Lung (tissue), 12 donors: ENCODE results near the gene DVL3. TPM values are rescaled to one million over a fixed set of nuclear protein-coding genes. Genes with fewer than 3 reads are reported as not detected.

Experiments
- ATAC-seq: fragments of 200-7000 bp; cut with Tn5 transposase; one replicate; pipeline ENCODE4 v1.9.1; 2020; ENCODE audit warnings: moderate number of reproducible peaks; ENCODE audit not compliant: insufficient read depth, low FRiP score
- DNase-seq, 3 donors: peaks; one replicate each; pipeline ENCODE4 v3.0.0-alpha.2; 2013 to 2017
- H3K27ac ChIP-seq, 2 donors: one replicate each; pipeline ENCODE4 v1.5.1; 2013; ENCODE audit warnings: mild to moderate bottlenecking in 2 of 2, moderate library complexity in 2 of 2, control low read depth in 1 of 2, inconsistent platforms in 1 of 2, low read depth in 1 of 2, low read length in 1 of 2
- H3K27me3 ChIP-seq, 3 donors: one replicate each; pipeline ENCODE4 v1.5.1; 2013; ENCODE audit warnings: low read length in 2 of 3; ENCODE audit not compliant: control insufficient read depth in 3 of 3, insufficient read depth in 3 of 3
- H3K36me3 ChIP-seq, 4 donors: one replicate each; pipeline ENCODE4 v1.5.1; 2013; ENCODE audit warnings: low read length in 4 of 4, mild to moderate bottlenecking in 1 of 4, moderate library complexity in 1 of 4; ENCODE audit not compliant: control insufficient read depth in 4 of 4, insufficient read depth in 4 of 4
- H3K4me1 ChIP-seq, 5 donors: one replicate each; pipeline ENCODE4 v1.5.1; 2013; ENCODE audit warnings: low read length in 5 of 5, mild to moderate bottlenecking in 2 of 5, moderate library complexity in 1 of 5; ENCODE audit not compliant: control insufficient read depth in 5 of 5, insufficient read depth in 5 of 5
- H3K4me3 ChIP-seq: one replicate; pipeline ENCODE4 v1.5.1; 2013; ENCODE audit warnings: mild to moderate bottlenecking, control low read depth, moderate library complexity
- H3K9ac ChIP-seq, 2 donors: one replicate each; pipeline ENCODE4 v1.5.1; 2013; ENCODE audit warnings: low read length in 2 of 2, control low read depth in 1 of 2; ENCODE audit not compliant: insufficient read depth in 1 of 2
- H3K9me3 ChIP-seq, 4 donors: one replicate each; pipeline ENCODE4 v1.5.1; 2013; ENCODE audit warnings: low read length in 3 of 4, mild to moderate bottlenecking in 1 of 4, moderate library complexity in 1 of 4; ENCODE audit not compliant: control insufficient read depth in 4 of 4, insufficient read depth in 3 of 4
- WGBS, 2 donors: extraction: QIAGEN DNeasy Blood & Tissue Kit; methylation state at CpG; one replicate each; pipeline ENCODE4 v1.1.7; 2013; 5-methylcytosine and 5-hydroxymethylcytosine counted together
- polyA plus RNA-seq, 2 donors: library from polyadenylated mRNA; stranded (reverse); fragments of 200-250 nt; gene quantifications; one replicate each; pipeline ENCODE4 v1.2.1, GENCODE V29; 2013
- total RNA-seq, 2 donors: library from RNA; depleted of rRNA in 1 of 2; stranded (reverse); fragments of >200 nt in 1 of 2; gene quantifications; one replicate each; pipeline ENCODE4 v1.2.1, GENCODE V29; 2014 to 2021
- TF ChIP-seq, protein P1 (sequence below): IDR thresholded peaks from 2 replicates; pipeline ENCODE4 v1.5.1; 2012; ENCODE audit warnings: mild to moderate bottlenecking; ENCODE audit errors: control extremely low read depth, extremely low read depth
- donor health status: control.
- donor health status: control.
- donor health status: Bipolar disorder and iron deficiency.
- donor health status: healthy.
- donor health status: DM: yes; HTN: yes; CAD: no.

Gene DVL3
- total and polyA plus RNA-seq, 4 donors = 37.8 to 73.5 (median 45.8) TPM

DNA sequence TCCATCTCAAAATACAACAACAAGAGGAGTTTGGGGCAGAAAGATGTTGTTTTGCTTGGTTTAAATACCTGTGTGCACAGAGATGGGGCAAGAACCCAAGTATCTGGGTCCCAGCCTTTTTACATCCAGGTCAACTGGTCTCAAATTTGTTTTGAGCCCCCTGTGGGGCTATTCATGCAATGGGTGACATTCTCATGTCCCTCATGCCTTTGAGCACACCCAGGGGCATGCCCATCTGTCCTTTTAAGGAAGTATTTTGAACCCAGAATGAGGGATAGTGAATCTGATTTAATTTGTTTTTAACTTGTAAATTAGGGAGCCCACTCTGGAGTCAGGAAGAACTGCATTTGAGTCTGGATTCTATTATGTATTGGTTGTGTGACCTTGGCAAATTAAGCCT, 45.6 kb downstream of the DVL3 start:
- H3K27ac ChIP-seq = no peak overlapping the region
- H3K27me3 ChIP-seq = peaks cover 0 to 3% (median 0%) of the 10 kb centered on the region in 3 donors
- peaks cover 0 to 10% (median 3%) of the 10 kb centered on the region in 4 donors for H3K36me3 ChIP-seq
- H3K9ac ChIP-seq = no peak overlapping the region
- no peak overlapping the region for H3K4me3 ChIP-seq
- no peak for ATAC-seq
- TF ChIP-seq, protein P1, sequence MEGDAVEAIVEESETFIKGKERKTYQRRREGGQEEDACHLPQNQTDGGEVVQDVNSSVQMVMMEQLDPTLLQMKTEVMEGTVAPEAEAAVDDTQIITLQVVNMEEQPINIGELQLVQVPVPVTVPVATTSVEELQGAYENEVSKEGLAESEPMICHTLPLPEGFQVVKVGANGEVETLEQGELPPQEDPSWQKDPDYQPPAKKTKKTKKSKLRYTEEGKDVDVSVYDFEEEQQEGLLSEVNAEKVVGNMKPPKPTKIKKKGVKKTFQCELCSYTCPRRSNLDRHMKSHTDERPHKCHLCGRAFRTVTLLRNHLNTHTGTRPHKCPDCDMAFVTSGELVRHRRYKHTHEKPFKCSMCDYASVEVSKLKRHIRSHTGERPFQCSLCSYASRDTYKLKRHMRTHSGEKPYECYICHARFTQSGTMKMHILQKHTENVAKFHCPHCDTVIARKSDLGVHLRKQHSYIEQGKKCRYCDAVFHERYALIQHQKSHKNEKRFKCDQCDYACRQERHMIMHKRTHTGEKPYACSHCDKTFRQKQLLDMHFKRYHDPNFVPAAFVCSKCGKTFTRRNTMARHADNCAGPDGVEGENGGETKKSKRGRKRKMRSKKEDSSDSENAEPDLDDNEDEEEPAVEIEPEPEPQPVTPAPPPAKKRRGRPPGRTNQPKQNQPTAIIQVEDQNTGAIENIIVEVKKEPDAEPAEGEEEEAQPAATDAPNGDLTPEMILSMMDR = no peak
- no peaks in the 10 kb centered on the region for H3K4me1 ChIP-seq
- DNase-seq = no peak
- H3K9me3 ChIP-seq = no peaks in the 10 kb centered on the region

DNA sequence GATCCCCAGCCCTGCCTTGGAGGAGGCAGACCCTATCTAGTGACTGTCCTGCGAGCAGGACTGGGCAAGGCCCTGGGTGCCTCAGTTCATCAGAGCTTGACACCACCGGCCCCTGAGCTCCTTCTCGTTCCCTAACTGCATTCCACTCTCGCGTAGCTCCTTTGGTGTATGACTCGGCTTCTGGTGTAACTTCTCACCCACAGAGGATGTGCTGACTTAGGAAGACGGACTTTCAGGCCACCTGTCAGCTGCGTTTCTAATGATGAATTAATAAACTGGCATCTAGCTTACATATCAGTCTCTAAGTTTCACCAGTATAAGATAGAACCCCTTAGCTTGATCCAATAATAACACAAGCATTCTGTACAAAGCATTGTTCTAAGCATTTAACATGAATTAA, 48.3 kb downstream of the DVL3 start:
- no peak overlapping the region for H3K4me3 ChIP-seq
- ATAC-seq = no peak
- DNase-seq = no peak
- peaks cover 0 to 3% (median 0%) of the 10 kb centered on the region in 3 donors for H3K27me3 ChIP-seq
- no peak overlapping the region for H3K9ac ChIP-seq
- 78 to 84% methylated on average over 8 of the region's 8 CpGs for WGBS, 2 donors
- H3K36me3 ChIP-seq = no peaks in the 10 kb centered on the region
- no peaks in the 10 kb centered on the region for H3K9me3 ChIP-seq
- TF ChIP-seq, protein P1 = no peak
- no peak overlapping the region for H3K27ac ChIP-seq
- no peaks in the 10 kb centered on the region for H3K4me1 ChIP-seq

DNA sequence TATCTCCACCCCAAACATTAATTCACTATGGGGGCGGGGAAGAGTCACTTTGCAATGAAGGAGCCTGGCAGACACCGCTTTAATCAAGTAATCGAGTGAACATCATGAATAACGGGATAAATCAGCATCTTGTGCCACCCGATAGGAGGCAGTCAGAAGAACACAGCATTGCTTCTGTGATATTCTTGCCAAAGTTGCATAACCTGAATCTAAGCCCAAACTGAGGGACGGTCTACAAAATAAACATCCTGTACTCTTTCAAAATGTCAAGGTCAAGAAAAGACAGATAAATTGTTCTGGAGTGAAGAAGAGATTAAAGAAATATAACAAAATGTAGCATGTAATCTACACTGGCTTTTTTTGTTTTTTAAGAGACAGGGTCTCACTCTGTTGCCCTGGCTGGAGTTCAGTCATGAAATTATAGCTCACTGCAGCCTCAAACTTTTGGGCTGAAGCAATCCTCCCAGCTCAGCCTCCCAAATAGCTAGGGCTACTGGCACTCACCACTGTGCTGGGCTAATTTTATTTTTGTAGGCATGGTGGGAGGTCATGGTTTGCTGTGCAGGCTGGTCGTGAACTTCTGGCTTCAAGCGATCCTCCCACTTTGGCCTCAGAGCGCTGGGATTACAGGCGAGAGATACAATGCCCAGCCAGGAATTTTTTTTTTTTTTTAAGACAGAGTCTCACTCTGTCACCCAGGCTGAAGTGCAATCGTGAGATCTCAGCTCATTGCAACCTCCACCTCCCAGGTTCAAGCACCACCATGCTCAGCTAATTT, 54.2 kb downstream of the DVL3 start:
- no peak for ATAC-seq
- no peak overlapping the region for H3K4me3 ChIP-seq

More for the DNA sequence above, 54.2 kb downstream of the DVL3 start:
- Histone ChIP-seq H3K9ac (no peak overlapping the region), H3K9me3 (no peaks in the 10 kb centered on the region), H3K27ac (no peak overlapping the region), H3K27me3 (peaks cover 0 to 3% (median 0%) of the 10 kb centered on the region in 3 donors), H3K36me3 (no peaks in the 10 kb centered on the region), H3K4me1 (no peaks in the 10 kb centered on the region)
- no peak for DNase-seq
- WGBS, 2 donors = 57 to 78% methylated on average over 11 of the region's 11 CpGs
- TF ChIP-seq, protein P1 = no peak
